RWPE1 (cell line): ENCODE measurements around the gene NUSAP1.
A peak's percentile ranks its signal among the peaks of the same experiment; 100 is the strongest.
"Not testable (repeated sequence)": the region's sequence is repeated elsewhere in the genome, so short reads cannot be mapped to it uniquely, and the experiment has no call there.

Experiments
- CTCF ChIA-PET: fragments of 350-600 bp; sonication (Branson Sonifier 250); formaldehyde crosslinking; extraction: SDS; loops from one replicate; lab custom pipeline; 2021; lab: Yijun Ruan, JAX
- POLR2A ChIA-PET: fragments of 400-600 bp; formaldehyde crosslinking; extraction: SDS; loops from one replicate; lab custom pipeline; 2020; ENCODE audit warnings: antibody characterized with exemption; ENCODE audit not compliant: low non-redundant PET; lab: Yijun Ruan, JAX
- DNase-seq: peaks from one replicate; pipeline ENCODE4 v3.0.0; 2012; ENCODE audit warnings: low spot score
- H3K27ac ChIP-seq: fragments of 450-650 bp; 2 replicates; pipeline ENCODE4 v1.5.1; 2017
- CTCF ChIP-seq: fragments of 450-650 bp; conservative IDR thresholded peaks from 2 replicates; pipeline ENCODE4 v1.5.1; 2017; ENCODE audit warnings: low read depth, mild to moderate bottlenecking

Gene NUSAP1

DNA sequence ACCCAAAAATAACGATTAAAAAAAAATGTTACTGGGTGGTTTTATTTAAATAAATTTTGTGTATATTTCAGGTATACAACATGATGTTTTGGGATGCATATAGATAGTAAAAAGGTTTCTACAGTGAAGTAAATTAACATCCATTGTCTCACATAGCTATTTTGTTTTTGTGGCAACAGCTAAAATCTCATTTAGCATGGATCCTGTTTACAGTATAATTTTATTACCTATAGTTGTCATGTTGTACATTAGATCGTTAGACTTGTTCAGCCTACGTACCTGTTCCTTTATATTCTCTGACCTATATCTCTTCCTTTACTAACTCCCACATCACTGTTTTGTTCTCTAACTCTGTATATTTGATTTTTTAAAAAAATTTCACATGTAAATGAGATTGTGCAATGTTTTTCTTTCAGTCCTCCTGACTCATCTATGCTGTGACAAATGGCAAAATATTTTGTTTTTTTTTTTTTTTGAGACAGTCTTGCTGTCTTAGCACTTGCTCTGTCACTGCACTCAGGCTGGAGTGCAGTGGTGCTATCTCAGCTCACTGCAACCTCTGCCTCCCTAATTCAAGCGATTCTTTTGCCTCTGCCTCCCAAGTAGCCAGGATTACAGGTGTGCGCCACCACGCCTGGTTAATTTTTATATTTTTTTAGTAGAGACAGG lies 45.9 kb upstream of the NUSAP1 start:
- POLR2A ChIA-PET: no interaction called here
- CTCF ChIA-PET: interaction anchor here (0.5 to 0.7 kb wide), 2 partner anchors 10 to 254 kb away, joined by 3 to 4 read pairs; no protein-coding TSS in a partner anchor
- no peak for DNase-seq
- TF ChIP-seq CTCF: no peak
- peak overlapping the region; percentile 19; the same call in 1 of the 2 replicates for H3K27ac ChIP-seq

- no peak for DNase-seq
- no peak overlapping the region for H3K27ac ChIP-seq
- no peak for TF ChIP-seq CTCF
- ChIA-PET POLR2A (no interaction called here), CTCF (interaction anchor here (0.6 kb wide), 1 partner anchor 31 kb away, joined by 3 read pairs; no protein-coding TSS in a partner anchor)
Measured at GRCh38 chr15:41288464-41288863, 44.2 kb upstream of the NUSAP1 start.

- ChIA-PET POLR2A (no interaction called here), CTCF (no interaction called here)
- no peak for DNase-seq
- TF ChIP-seq CTCF: no peak
- 0 out of 2 replicates have a peak overlapping the region, but pooled peaks have one; percentile 21 for H3K27ac ChIP-seq
Measured at GRCh38 chr15:41289953-41290352, 42.7 kb upstream of the NUSAP1 start.

GRCh38 chr15:41291065-41291631 lies 41.5 kb upstream of the NUSAP1 start:
- ChIA-PET POLR2A (no interaction called here), CTCF (no interaction called here)
- no peak for DNase-seq
- TF ChIP-seq CTCF: no peak
- peak overlapping the region; percentile 40 for H3K27ac ChIP-seq

- ChIA-PET CTCF (interaction anchor here (0.6 kb wide), 1 partner anchor 32 kb away, joined by 10 read pairs; no protein-coding TSS in a partner anchor), POLR2A (no interaction called here)
- TF ChIP-seq CTCF: no peak
- H3K27ac ChIP-seq: peak overlapping the region; percentile 40; the same call in 1 of the 2 replicates
- no peak for DNase-seq
Measured at GRCh38 chr15:41292521-41292920, 40.2 kb upstream of the NUSAP1 start.

- CTCF ChIA-PET: interaction anchor here (1.0 kb wide), 1 partner anchor 30 kb away, joined by 3 read pairs; no protein-coding TSS in a partner anchor
- H3K27ac ChIP-seq, POLR2A ChIA-PET, DNase-seq: not testable (repeated sequence)
Measured at GRCh38 chr15:41301139-41301538, 31.5 kb upstream of the NUSAP1 start.

DNA sequence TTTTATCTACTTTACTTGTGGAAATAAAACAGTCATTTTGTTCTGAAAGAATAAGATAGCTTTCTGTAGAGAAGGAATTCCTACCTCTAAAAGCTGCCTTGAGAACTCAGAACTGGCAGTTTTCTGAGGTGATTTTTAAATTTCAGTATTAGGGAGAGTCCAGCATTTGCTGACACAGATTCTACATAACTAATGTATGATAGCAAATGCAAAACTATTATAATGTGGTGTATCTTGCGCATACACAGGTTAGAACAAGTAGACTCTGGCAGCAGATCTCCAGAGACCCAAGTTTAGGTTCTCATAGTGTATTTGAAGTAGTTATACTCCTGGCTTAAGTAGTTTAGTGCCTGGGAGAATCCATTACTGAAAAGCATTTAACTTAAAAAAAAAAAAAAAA lies 31.1 kb upstream of the NUSAP1 start:
- ChIA-PET POLR2A (no interaction called here), CTCF (interaction anchor here (1.0 kb wide), 1 partner anchor 30 kb away, joined by 3 read pairs; no protein-coding TSS in a partner anchor)
- TF ChIP-seq CTCF: no peak
- no peak overlapping the region for H3K27ac ChIP-seq
- DNase-seq: no peak
